HCT116 (cell line): ENCODE results near the gene FAM32A. TPM values are rescaled to one million over a fixed set of nuclear protein-coding genes. Genes with fewer than 3 reads are reported as not detected.

Source experiments
- ATAC-seq: fragments of 200-7000 bp; cut with Tn5 transposase; 2 replicates; pipeline ENCODE4 v1.9.1; 2020; ENCODE audit warnings: mild to moderate bottlenecking, moderate library complexity
- BruUV-seq: library from RNA; stranded (reverse); fragments of 400-500 nt; replicated peaks from 2 replicates; lab custom pipeline; 2021; lab: Mats Ljungman, UMichigan
- CTCF ChIA-PET: fragments of 300-600 bp; sonication (Branson Sonifier 250); formaldehyde crosslinking; loops from one replicate; lab custom pipeline; 2021; ENCODE audit warnings: antibody characterized with exemption; lab: Charles Lee
- POLR2A ChIA-PET: fragments of 300-600, 350-600 bp; sonication (Branson Sonifier 250); formaldehyde crosslinking; loops from one replicate; lab custom pipeline; 2021; ENCODE audit warnings: antibody characterized with exemption; lab: Charles Lee
- RAD21 ChIA-PET, 2 experiments: fragments of 300-600 bp; sonication (Branson Sonifier 250); formaldehyde crosslinking; loops; one replicate each; lab custom pipeline; 2023; ENCODE audit warnings: low total read pairs in 2 of 2; ENCODE audit not compliant: uncharacterized antibody in 2 of 2, unreplicated experiment in 2 of 2, low non-redundant PET in 1 of 2; lab: Charles Lee
- DNase-seq: peaks from one replicate; pipeline ENCODE4 v3.0.0-alpha.2; 2010; ENCODE audit warnings: low read depth, low spot score
- H2AFZ ChIP-seq: fragments of 200-600 bp; shearing (Covaris generic), sonication (generic); 2 replicates; pipeline ENCODE4 v1.6.1; 2017; ENCODE audit warnings: low read depth, mixed run types, mixed read lengths, antibody characterized with exemption, low read length; ENCODE audit not compliant: poor library complexity, severe bottlenecking
- H3K27ac ChIP-seq: 2 replicates; pipeline ENCODE4 v1.5.1; 2012; ENCODE audit warnings: low read depth, low read length
- H3K27me3 ChIP-seq: fragments of 200-600 bp; sonication (generic); 2 replicates; pipeline ENCODE4 v1.6.1; 2016; ENCODE audit warnings: mixed run types, low read length, mixed read lengths; ENCODE audit not compliant: insufficient read depth
- H3K36me3 ChIP-seq, 2 experiments: fragments of 200-500 bp in 1 of 2; fragments of 200-600 bp in 1 of 2; sonication (Bioruptor generic) in 1 of 2; sonication (generic) in 1 of 2; 2 replicates each; pipeline versions ENCODE4 v1.5.1 to v1.6.1; 2014 to 2016; ENCODE audit warnings: low read length in 2 of 2, inconsistent platforms in 1 of 2, mixed read lengths in 1 of 2, mixed run types in 1 of 2; ENCODE audit not compliant: insufficient read depth in 2 of 2, control insufficient read depth in 1 of 2
- H3K4me1 ChIP-seq, 2 experiments: fragments of 200-600 bp in 1 of 2; sonication (generic) in 1 of 2; 2 replicates each; pipeline versions ENCODE4 v1.5.1 to v1.6.1; 2012 to 2017; ENCODE audit warnings: low read length in 2 of 2, inconsistent platforms in 1 of 2, mild to moderate bottlenecking in 1 of 2, mixed read lengths in 1 of 2, mixed run types in 1 of 2, moderate library complexity in 1 of 2; ENCODE audit not compliant: insufficient read depth in 2 of 2, control insufficient read depth in 1 of 2
- H3K4me2 ChIP-seq: fragments of 200-600 bp; sonication (generic); 2 replicates; pipeline ENCODE4 v1.6.1; 2017; ENCODE audit warnings: mixed run types, low read length, mixed read lengths
- H3K4me3 ChIP-seq, 2 experiments: fragments of 200-600 bp in 1 of 2; sonication (generic) in 1 of 2; replicated peaks in 1 of 2; 2 replicates each; pipeline ENCODE4 v1.5.1; 2011 to 2016; ENCODE audit warnings: low read length in 2 of 2, control low read depth in 1 of 2, low read depth in 1 of 2, mild to moderate bottlenecking in 1 of 2, mixed read lengths in 1 of 2, mixed run types in 1 of 2
- H3K79me2 ChIP-seq: fragments of 200-600 bp; sonication (generic); 2 replicates; pipeline ENCODE4 v1.6.1; 2017; ENCODE audit warnings: mild to moderate bottlenecking, mixed run types, low read length, moderate library complexity, mixed read lengths; ENCODE audit not compliant: insufficient read depth
- H3K9ac ChIP-seq: fragments of 200-600 bp; sonication (generic); 2 replicates; pipeline ENCODE4 v1.6.1; 2016; ENCODE audit warnings: low read length, mixed read lengths
- H3K9me2 ChIP-seq: fragments of 200-600 bp; sonication (generic), shearing (Covaris generic); 2 replicates; pipeline ENCODE4 v1.6.1; 2017; ENCODE audit warnings: mixed run types, mild to moderate bottlenecking, moderate library complexity; ENCODE audit not compliant: insufficient read depth
- H3K9me3 ChIP-seq, 2 experiments: fragments of 200-500 bp in 1 of 2; fragments of 200-600 bp in 1 of 2; sonication (Bioruptor generic) in 1 of 2; sonication (generic) in 1 of 2; 2 replicates each; pipeline ENCODE4 v1.6.1; 2014 to 2017; ENCODE audit warnings: low read length in 2 of 2, mixed read lengths in 2 of 2, inconsistent platforms in 1 of 2, low read depth in 1 of 2, mild to moderate bottlenecking in 1 of 2, mixed run types in 1 of 2, moderate library complexity in 1 of 2; ENCODE audit not compliant: control insufficient read depth in 1 of 2, insufficient read depth in 1 of 2
- H4K20me1 ChIP-seq: fragments of 200-600 bp; sonication (generic), shearing (Covaris generic); 2 replicates; pipeline ENCODE4 v1.6.1; 2017; ENCODE audit warnings: mixed run types, mild to moderate bottlenecking, moderate library complexity; ENCODE audit not compliant: insufficient read depth
- ATF3 ChIP-seq: IDR thresholded peaks from 2 replicates; pipeline ENCODE4 v1.6.1; 2012
- CEBPB ChIP-seq: IDR thresholded peaks from 2 replicates; pipeline ENCODE4 v1.6.1; 2012; ENCODE audit warnings: low read depth
- CTCF ChIP-seq, 3 experiments: fragments of 200-600 bp in 1 of 3; sonication (generic) in 1 of 3; IDR thresholded peaks in 2 of 3; conservative IDR thresholded peaks in 1 of 3; 2 replicates each; pipeline ENCODE4 v1.5.1; 2012 to 2017; ENCODE audit warnings: low read depth in 2 of 3, low read length in 2 of 3, antibody characterized with exemption in 1 of 3, borderline replicate concordance in 1 of 3, control low read depth in 1 of 3, mild to moderate bottlenecking in 1 of 3, mixed read lengths in 1 of 3, mixed run types in 1 of 3, moderate library complexity in 1 of 3; ENCODE audit not compliant: insufficient read depth in 1 of 3
- ELF1 ChIP-seq: IDR thresholded peaks from 2 replicates; pipeline ENCODE4 v1.6.1; 2012; ENCODE audit warnings: low read depth, borderline replicate concordance
- EZH2 ChIP-seq: fragments of 200-600 bp; sonication (generic); IDR thresholded peaks from 2 replicates; pipeline ENCODE4 v1.6.1; 2017; ENCODE audit warnings: antibody characterized with exemption, mixed run types
- EZH2phosphoT487 ChIP-seq: fragments of 200-600 bp; IDR thresholded peaks from 2 replicates; pipeline ENCODE4 v1.6.1; 2018; ENCODE audit warnings: antibody characterized with exemption, borderline replicate concordance
- JUND ChIP-seq: IDR thresholded peaks from 2 replicates; pipeline ENCODE4 v1.6.1; 2012
- POLR2A ChIP-seq: IDR thresholded peaks from 2 replicates; pipeline ENCODE4 v1.7.0; 2011; ENCODE audit warnings: borderline replicate concordance; ENCODE audit not compliant: insufficient read depth, insufficient read length; ENCODE audit errors: extremely low read depth
- RAD21 ChIP-seq: IDR thresholded peaks from 2 replicates; pipeline ENCODE4 v1.6.1; 2012; ENCODE audit warnings: low read depth, mild to moderate bottlenecking
- REST ChIP-seq: IDR thresholded peaks from 2 replicates; pipeline ENCODE4 v1.6.1; 2012; ENCODE audit warnings: low read depth
- SIN3A ChIP-seq: IDR thresholded peaks from 2 replicates; pipeline ENCODE4 v1.6.1; 2012; ENCODE audit warnings: low read depth
- SP1 ChIP-seq: IDR thresholded peaks from 2 replicates; pipeline ENCODE4 v1.6.1; 2012; ENCODE audit warnings: low read depth
- YY1 ChIP-seq: IDR thresholded peaks from 2 replicates; pipeline ENCODE4 v1.6.1; 2011; ENCODE audit warnings: low read length, low read depth, moderate library complexity, mild to moderate bottlenecking; ENCODE audit not compliant: insufficient replicate concordance; ENCODE audit errors: extremely low read depth
- ZFX ChIP-seq: fragments of 450-650 bp; IDR thresholded peaks from 2 replicates; pipeline ENCODE4 v1.6.1; 2017
- ZNF274 ChIP-seq: fragments of 200-500 bp; sonication (Bioruptor generic); IDR thresholded peaks from 2 replicates; pipeline ENCODE4 v1.6.1; 2014; ENCODE audit warnings: mild to moderate bottlenecking, low read depth, low read length, inconsistent platforms
- intact Hi-C: fragments of 100-400 bp; cut with micrococcal nuclease; formaldehyde crosslinking; loops from 2 replicates; pipeline ENCODE4 v1.10.0; 2022
- total RNA-seq: library from RNA; stranded (reverse); gene quantifications from one replicate; pipeline ENCODE4 v1.2.1, GENCODE V29; 2021; ENCODE audit not compliant: unreplicated experiment

FAM32A gene
- total RNA-seq, 1 experiment from 2014 or later, result 61.3 TPM

GRCh38 chr19:16226184-16226591 is 41.0 kb downstream of the FAM32A start:
- CTCF ChIA-PET, result no interaction called here
- Histone ChIP-seq H3K27me3 (no peaks in the 10 kb centered on the region), H3K36me3 (peaks cover 0 to 19% of the 10 kb centered on the region in 2 experiments; a peak in 2 of 4 replicates), H3K9me3 (peaks cover 7 to 11% of the 10 kb centered on the region in 2 experiments; a peak in 3 of 4 replicates), H3K9ac (no peak overlapping the region), H3K4me1 (no peaks in the 10 kb centered on the region), H4K20me1 (no peaks in the 10 kb centered on the region), H3K27ac (no peak overlapping the region), H3K4me3 (no peak overlapping the region), H3K79me2 (no peaks in the 10 kb centered on the region), H2AFZ (no peak overlapping the region), H3K4me2 (no peak overlapping the region), H3K9me2 (no peaks in the 10 kb centered on the region)
- TF ChIP-seq REST (no peak), ZNF274 (no peak), CTCF (IDR thresholded peaks at IDR 0.05 in 2 of 3, conservative IDR thresholded peaks at IDR 0.05 in 1 of 3; ENCODE audit: borderline replicate concordance in 1 of 3, insufficient read depth in 1 of 3, low read depth in 2 of 3, low read length in 2 of 3) (no peak), SIN3A (no peak), EZH2phosphoT487 (no peak), RAD21 (no peak), EZH2 (no peak), CEBPB (no peak), ZFX (no peak), ELF1 (no peak), ATF3 (no peak), YY1 (no peak), JUND (no peak), SP1 (no peak), POLR2A (no peak)
- ATAC-seq (no peak), DNase-seq (no peak)
- intact Hi-C loops, result no loop called here
- POLR2A ChIA-PET, result no interaction called here
- BruUV-seq, result no TSS peak
- RAD21 ChIA-PET, result no interaction called here
